Osteocyte (in vitro differentiated cells): ENCODE results near the gene SND1. TPM values are rescaled to one million over a fixed set of nuclear protein-coding genes. Genes with fewer than 3 reads are reported as not detected.

Experiments used
- DNase-seq: peaks from one replicate; pipeline ENCODE4 v3.0.0; 2021; ENCODE audit warnings: mixed read lengths; ENCODE audit not compliant: unreplicated experiment; ENCODE audit errors: extremely low spot score
- H3K27ac Mint-ChIP-seq: one replicate; pipeline ENCODE4 v1.8.0; 2021; ENCODE audit warnings: mild to moderate bottlenecking, mixed read lengths; ENCODE audit not compliant: unreplicated experiment
- H3K27me3 Mint-ChIP-seq: one replicate; pipeline ENCODE4 v1.8.0; 2021; ENCODE audit warnings: mixed read lengths; ENCODE audit not compliant: unreplicated experiment
- H3K36me3 Mint-ChIP-seq: one replicate; pipeline ENCODE4 v1.8.0; 2021; ENCODE audit warnings: mixed read lengths; ENCODE audit not compliant: unreplicated experiment
- H3K4me1 Mint-ChIP-seq: one replicate; pipeline ENCODE4 v1.8.0; 2021; ENCODE audit warnings: mixed read lengths; ENCODE audit not compliant: unreplicated experiment
- H3K4me3 Mint-ChIP-seq: one replicate; pipeline ENCODE4 v1.8.0; 2021; ENCODE audit warnings: mild to moderate bottlenecking, moderate library complexity, mixed read lengths; ENCODE audit not compliant: unreplicated experiment
- H3K9me3 Mint-ChIP-seq: one replicate; pipeline ENCODE4 v1.8.0; 2021; ENCODE audit warnings: mixed read lengths; ENCODE audit not compliant: unreplicated experiment
- CTCF ChIP-seq: fragments of 200-600 bp; sonication (generic); IDR thresholded peaks from 2 replicates; pipeline ENCODE4 v1.5.0; 2021; ENCODE audit warnings: antibody characterized with exemption, mild to moderate bottlenecking, moderate library complexity
- total RNA-seq: library from RNA; stranded (reverse); gene quantifications from 2 replicates; pipeline ENCODE4 v1.2.1, GENCODE V29; 2021

SND1 gene
- total RNA-seq, 1 donor from 2014 or later, result 229 TPM

GRCh38 chr7:128090492-128090891 is 438.5 kb downstream of the SND1 start:
- Mint-ChIP-seq H3K4me3 (no peak overlapping the region), H3K36me3 (peaks cover 29% of the 10 kb centered on the region), H3K4me1 (no peaks in the 10 kb centered on the region), H3K9me3 (no peaks in the 10 kb centered on the region), H3K27me3 (no peaks in the 10 kb centered on the region), H3K27ac (no peak overlapping the region)
- TF ChIP-seq CTCF, result no peak
- DNase-seq, result no peak

- DNase-seq, result no peak
- H3K36me3 Mint-ChIP-seq, result peaks cover 29% of the 10 kb centered on the region
- H3K27me3 Mint-ChIP-seq, result no peaks in the 10 kb centered on the region
- no peaks in the 10 kb centered on the region for H3K9me3 Mint-ChIP-seq
- no peak for TF ChIP-seq CTCF
- H3K4me1 Mint-ChIP-seq, result no peaks in the 10 kb centered on the region
- H3K27ac Mint-ChIP-seq, result no peak overlapping the region
- H3K4me3 Mint-ChIP-seq, result no peak overlapping the region
Measured at GRCh38 chr7:128091106-128091505, 439.1 kb downstream of the SND1 start.

- Mint-ChIP-seq H3K27me3 (no peaks in the 10 kb centered on the region), H3K9me3 (no peaks in the 10 kb centered on the region), H3K27ac (no peak overlapping the region), H3K4me3 (no peak overlapping the region), H3K36me3 (peaks cover 31% of the 10 kb centered on the region), H3K4me1 (no peaks in the 10 kb centered on the region)
- no peak for DNase-seq
- no peak for TF ChIP-seq CTCF
Measured at GRCh38 chr7:128092221-128092620, 440.2 kb downstream of the SND1 start.

- H3K27ac Mint-ChIP-seq, result no peak overlapping the region
- no peaks in the 10 kb centered on the region for H3K4me1 Mint-ChIP-seq
- DNase-seq, result no peak
- no peaks in the 10 kb centered on the region for H3K27me3 Mint-ChIP-seq
- no peaks in the 10 kb centered on the region for H3K9me3 Mint-ChIP-seq
- no peak overlapping the region for H3K4me3 Mint-ChIP-seq
- peaks cover 35% of the 10 kb centered on the region for H3K36me3 Mint-ChIP-seq
- no peak for TF ChIP-seq CTCF
Measured at GRCh38 chr7:128093614-128094570, 441.9 kb downstream of the SND1 start.

- no peaks in the 10 kb centered on the region for H3K9me3 Mint-ChIP-seq
- H3K4me3 Mint-ChIP-seq, result no peak overlapping the region
- no peaks in the 10 kb centered on the region for H3K4me1 Mint-ChIP-seq
- H3K27ac Mint-ChIP-seq, result no peak overlapping the region
- DNase-seq, result no peak
- peaks cover 33% of the 10 kb centered on the region for H3K36me3 Mint-ChIP-seq
- no peaks in the 10 kb centered on the region for H3K27me3 Mint-ChIP-seq
- no peak for TF ChIP-seq CTCF
Measured at GRCh38 chr7:128094686-128095085, 442.7 kb downstream of the SND1 start.
